ENCODE data around the gene ZNF837. TPM values are rescaled to one million over a fixed set of nuclear protein-coding genes. Genes with fewer than 3 reads are reported as not detected.
"Not testable (repeated sequence)": the region's sequence is repeated elsewhere in the genome, so short reads cannot be mapped to it uniquely, and the experiment has no call there.

ZNF837 gene
- total RNA-seq, 4 donors from 2014 or later, result 2.4 to 6.7 (median 3.3) TPM

DNA sequence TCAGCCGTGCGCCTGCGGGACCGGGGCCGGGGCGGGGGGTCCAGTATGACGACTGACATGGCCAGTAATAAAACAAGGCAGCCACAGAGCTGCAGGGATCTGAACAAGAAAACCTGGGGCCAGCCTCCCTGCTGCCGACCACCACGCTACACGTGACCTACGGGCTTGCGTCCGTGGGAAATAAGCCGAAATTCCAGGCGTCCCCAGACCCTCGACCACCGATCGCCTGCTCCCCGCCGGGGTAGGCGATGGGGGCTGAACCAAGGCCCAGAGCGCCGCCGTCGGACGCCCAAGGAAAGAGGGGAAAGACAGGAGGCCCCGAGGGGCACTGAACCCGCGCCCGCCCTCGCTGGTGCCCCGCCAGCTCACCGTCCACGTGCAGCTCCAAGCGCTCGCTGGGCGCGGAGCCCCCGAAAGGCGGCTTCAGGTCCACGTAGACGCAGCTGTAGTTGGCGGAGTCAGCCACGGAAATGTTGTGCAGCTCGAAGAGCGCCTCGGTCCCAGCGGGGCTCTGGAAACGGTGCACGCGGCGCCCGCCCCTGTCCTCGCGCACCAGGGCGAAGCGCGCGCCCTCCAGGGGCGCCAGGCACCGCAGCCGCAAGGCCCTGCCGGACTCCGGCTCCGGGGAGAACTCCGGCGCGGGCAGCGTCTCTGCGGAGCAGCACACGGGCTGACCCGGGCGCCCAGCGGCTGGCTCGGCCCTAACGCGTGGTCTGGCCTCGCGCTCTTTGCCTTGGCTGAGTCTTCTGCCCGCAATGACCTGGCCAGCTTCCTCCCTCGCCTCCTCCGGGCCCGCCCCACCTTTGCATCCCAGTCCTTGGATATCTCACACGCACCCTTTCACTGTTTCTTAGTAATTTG is 30.6 kb downstream of the ZNF837 start:
- WGBS, 2 donors, result 52 to 73% methylated on average over 18 to 40 of the region's 84 CpGs
- Histone ChIP-seq H3K36me3 (peaks cover 0 to 6% (median 0%) of the 10 kb centered on the region in 3 donors), H3K9me3 (no peaks in the 10 kb centered on the region), H3K4me1 (peaks cover 9 to 52% (median 18%) of the 10 kb centered on the region in 3 donors), H3K4me3 (peak overlapping the region in 1 of 4 donors; percentile 22), H3K27ac (no peak overlapping the region), H3K27me3 (peaks cover 0 to 63% (median 0%) of the 10 kb centered on the region in 4 donors)
- DNase-seq, result no peak
- intact Hi-C loops (cut with DNase I), result no loop called here
- TF ChIP-seq POLR2A (IDR thresholded peaks at IDR 0.05) (no peak), CTCF (IDR thresholded peaks at IDR 0.05) (no peak)

- Histone ChIP-seq H3K4me1 (peaks cover 9 to 52% (median 18%) of the 10 kb centered on the region in 3 donors), H3K4me3 (no peak overlapping the region), H3K27ac (no peak overlapping the region), H3K36me3 (peaks cover 0 to 6% (median 0%) of the 10 kb centered on the region in 3 donors), H3K9me3 (no peaks in the 10 kb centered on the region), H3K27me3 (peaks cover 0 to 63% (median 0%) of the 10 kb centered on the region in 4 donors)
- WGBS, 2 donors, result 70% methylated on average over 8 of the region's 8 CpGs
- intact Hi-C loops (cut with DNase I), result no loop called here
- TF ChIP-seq CTCF (IDR thresholded peaks at IDR 0.05) (no peak), POLR2A (IDR thresholded peaks at IDR 0.05) (no peak)
- no peak for DNase-seq
These were observed 31.2 kb downstream of the ZNF837 start for GRCh38 chr19:58349590-58349989.

GRCh38 chr19:58348080-58348479 is 32.8 kb downstream of the ZNF837 start:
- H3K9me3 ChIP-seq; intact Hi-C loops (cut with DNase I); H3K36me3 ChIP-seq; DNase-seq: not testable (repeated sequence)
- Histone ChIP-seq H3K4me1 (peaks cover 9 to 52% (median 18%) of the 10 kb centered on the region in 3 donors), H3K27me3 (peaks cover 0 to 63% (median 0%) of the 10 kb centered on the region in 4 donors), H3K27ac (peak overlapping the region; percentile 63 to 88 (median 78)), H3K4me3 (peak overlapping the region; percentile 40 to 69 (median 58))
- 8 to 11% methylated on average over 12 of the region's 12 CpGs for WGBS, 2 donors

GRCh38 chr19:58346961-58347929 is 33.6 kb downstream of the ZNF837 start:
- Histone ChIP-seq H3K4me1 (peaks cover 9 to 52% (median 18%) of the 10 kb centered on the region in 3 donors), H3K27ac (peak overlapping the region; percentile 69 to 88 (median 80)), H3K4me3 (peak overlapping the region; percentile 40 to 69 (median 58)), H3K9me3 (no peaks in the 10 kb centered on the region), H3K36me3 (peaks cover 0 to 6% (median 0%) of the 10 kb centered on the region in 3 donors), H3K27me3 (peaks cover 0 to 56% (median 0%) of the 10 kb centered on the region in 4 donors)
- intact Hi-C loops (cut with DNase I), result no loop called here
- DNase-seq, result no peak
- WGBS, 2 donors, result 0 to 12% methylated on average over 3 to 6 of the region's 82 CpGs
- TF ChIP-seq CTCF (IDR thresholded peaks at IDR 0.05) (no peak), POLR2A (IDR thresholded peaks at IDR 0.05) (peak in 1 of 4 donors; percentile 54)

DNA sequence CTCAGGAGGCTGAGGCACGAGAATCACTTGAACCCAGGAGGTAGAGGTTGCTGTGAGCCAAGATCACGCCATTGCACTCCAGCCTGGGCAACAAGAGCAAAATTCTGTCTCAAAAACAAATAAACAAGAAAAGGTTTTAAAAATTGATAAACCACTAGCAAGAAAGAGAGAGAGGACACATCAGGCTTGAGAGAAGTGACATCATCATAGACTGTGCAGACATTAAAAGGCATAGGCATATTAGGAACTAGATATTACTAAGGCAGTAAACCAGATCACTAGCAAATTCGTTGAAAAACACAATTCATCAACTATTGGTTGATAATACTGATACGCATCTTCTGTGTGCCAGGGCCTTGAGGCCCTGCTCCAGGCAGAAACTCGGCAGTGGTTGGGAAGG is 35.3 kb downstream of the ZNF837 start:
- no peak overlapping the region for H3K4me3 ChIP-seq
- WGBS, 2 donors, result 61% methylated on average over 5 of the region's 5 CpGs
- intact Hi-C loops (cut with DNase I), result no loop called here
- no peaks in the 10 kb centered on the region for H3K9me3 ChIP-seq
- peaks cover 9 to 49% (median 17%) of the 10 kb centered on the region in 3 donors for H3K4me1 ChIP-seq
- H3K27me3 ChIP-seq, result peaks cover 0 to 41% (median 0%) of the 10 kb centered on the region in 4 donors
- no peak for DNase-seq
- no peak overlapping the region for H3K27ac ChIP-seq
- TF ChIP-seq CTCF (IDR thresholded peaks at IDR 0.05) (no peak), POLR2A (IDR thresholded peaks at IDR 0.05) (no peak)
- peaks cover 0 to 19% (median 0%) of the 10 kb centered on the region in 3 donors for H3K36me3 ChIP-seq
